Right lung (tissue), 5 donors: ENCODE measurements around the gene TRABD2A. TPM values are rescaled to one million over a fixed set of nuclear protein-coding genes. Genes with fewer than 3 reads are reported as not detected.
"Not testable (repeated sequence)": the region's sequence is repeated elsewhere in the genome, so short reads cannot be mapped to it uniquely, and the experiment has no call there.

ENCODE experiments used
- DNase-seq, 2 donors: peaks; one replicate each; pipeline ENCODE4 v3.0.0-alpha.2; 2013
- polyA plus RNA-seq, 5 donors: library from polyadenylated mRNA; unstranded; fragments of 120-200 nt; gene quantifications; one replicate each; pipeline versions ENCODE4 v1.2.1 to v1.2.3, GENCODE V29; 2013; ENCODE audit warnings: inconsistent platforms in 1 of 5, low replicate concordance in 1 of 5; ENCODE audit not compliant: insufficient read length in 5 of 5, insufficient read depth in 1 of 5

The TRABD2A gene
- polyA plus RNA-seq, 5 donors, result 14.0 to 24.7 (median 22.5) TPM

DNA sequence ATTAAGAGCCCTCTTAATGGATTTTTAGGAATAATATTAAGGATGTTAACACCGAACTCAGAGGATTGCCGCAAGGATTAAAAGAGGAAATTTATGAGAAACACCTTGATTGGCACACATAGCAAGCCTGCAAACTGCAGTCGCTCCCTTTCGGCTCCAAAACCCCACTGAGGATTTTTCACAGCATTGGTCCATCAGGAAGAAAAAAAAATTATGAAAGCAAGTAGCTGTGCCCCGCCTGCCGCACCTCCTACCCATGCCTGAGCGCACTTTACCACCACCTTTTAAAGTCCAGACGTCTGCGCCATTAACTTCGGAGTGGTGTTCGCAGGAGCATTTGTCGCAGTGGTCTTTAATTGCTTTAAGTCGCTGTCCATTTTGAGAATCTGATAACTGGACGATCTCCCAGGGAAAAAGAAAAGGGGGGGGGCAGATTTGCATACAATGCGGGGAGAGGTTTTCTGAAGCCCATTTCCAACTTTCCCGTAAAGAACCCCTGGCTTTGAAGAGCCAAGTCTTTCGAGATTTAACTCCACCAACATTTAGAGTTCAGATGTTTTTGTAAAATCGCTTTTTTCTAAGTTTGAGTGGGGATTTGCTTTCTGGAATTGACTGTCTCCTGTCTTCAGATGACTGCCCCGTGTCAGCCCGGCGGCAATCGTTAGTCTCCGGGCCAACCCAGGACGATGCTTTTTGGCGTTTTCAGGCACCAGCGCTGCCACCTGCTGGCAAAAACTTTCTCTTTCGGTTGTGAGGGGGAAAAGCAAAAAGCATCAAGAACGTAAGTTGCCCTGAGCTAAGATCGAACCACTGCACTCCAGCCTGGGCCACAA, 913 bp upstream of the TRABD2A start:
- DNase-seq, result peak; percentile 67 to 78

DNA sequence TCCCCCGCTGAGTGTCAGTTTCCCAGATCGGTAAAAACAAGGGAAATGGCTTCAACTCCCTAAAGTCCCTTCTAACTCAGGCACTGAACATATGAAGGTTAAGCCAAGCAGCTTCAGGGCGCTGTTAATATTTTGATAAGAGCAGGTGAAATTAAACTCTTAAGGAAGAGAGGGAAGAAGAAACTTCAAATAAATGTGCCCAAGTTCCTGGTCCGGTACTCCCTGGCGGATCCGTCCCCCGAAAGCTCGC, 564 bp downstream of the TRABD2A start:
- peak in 1 of 2 donors; percentile 8 for DNase-seq

DNA sequence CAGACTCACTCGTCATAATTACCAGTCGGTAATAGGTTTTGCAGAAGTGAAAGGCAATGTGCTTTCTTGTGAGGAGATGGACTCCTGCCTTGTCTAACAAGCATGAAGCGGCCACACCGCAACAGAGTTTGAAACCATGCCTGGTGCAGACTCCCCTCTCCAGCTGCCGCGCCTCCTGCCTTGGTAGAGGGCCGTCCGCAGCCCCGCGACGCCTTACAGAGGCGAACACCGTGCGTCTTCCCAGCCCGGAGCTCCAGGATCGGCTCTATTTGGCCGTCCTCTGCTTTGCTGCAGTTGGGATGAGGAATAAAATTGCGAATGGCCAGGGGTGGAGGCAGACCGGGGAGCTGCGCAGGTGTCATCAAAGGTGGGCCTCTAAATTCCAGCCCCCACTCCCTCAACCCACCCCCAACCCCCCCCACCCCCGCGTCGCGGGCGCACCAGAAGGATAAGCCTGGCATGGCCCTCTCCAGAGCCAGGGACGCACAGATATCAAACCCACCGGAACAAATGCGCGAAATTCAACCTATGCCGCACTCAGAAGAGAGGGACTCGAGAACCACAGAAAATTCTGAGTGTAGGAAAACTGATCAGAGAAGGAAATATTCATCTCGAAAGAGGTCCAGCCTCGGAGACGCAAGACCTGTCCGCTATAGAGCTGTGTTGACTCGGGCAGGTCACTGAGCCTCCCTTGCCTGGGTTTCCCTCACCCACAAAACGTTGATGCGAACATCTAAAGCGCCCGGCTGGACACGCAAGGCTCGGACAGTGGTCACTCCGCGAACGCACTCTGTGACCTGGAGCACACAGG, 1.1 kb downstream of the TRABD2A start:
- DNase-seq, result peak in 1 of 2 donors; percentile 8

DNA sequence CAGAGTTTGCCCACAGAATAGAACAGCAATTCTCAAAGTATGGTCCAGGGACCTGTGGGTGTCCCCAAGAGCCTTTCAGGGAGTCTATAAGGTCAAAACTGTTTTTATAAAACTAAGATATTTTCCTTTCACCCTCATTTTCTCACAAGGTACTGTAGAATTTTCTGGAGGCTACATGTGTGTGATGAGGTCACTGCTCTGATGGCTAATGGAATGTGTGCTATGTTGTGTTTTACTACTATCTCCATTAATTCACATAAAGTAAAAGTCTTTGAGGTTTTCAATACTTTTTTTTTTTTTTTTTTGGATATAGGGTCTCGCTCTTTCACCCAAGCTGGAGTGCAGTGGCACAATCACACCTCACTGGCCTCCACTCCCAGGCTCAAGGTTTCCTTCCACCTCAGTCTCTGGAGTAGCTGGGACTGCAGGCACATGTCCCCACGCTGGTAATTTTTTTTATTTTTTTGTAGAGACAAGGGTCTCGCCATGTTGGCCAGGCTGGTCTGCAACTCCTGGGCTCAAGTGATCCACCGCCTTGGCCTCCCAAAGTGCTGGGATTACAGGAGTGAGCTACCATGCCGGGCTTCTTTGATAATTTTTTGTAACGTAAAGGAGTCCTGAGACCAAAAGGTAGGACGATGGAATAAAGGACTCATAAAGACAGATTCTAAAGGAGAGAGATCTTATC, 1.8 kb downstream of the TRABD2A start:
- DNase-seq, result no peak

DNA sequence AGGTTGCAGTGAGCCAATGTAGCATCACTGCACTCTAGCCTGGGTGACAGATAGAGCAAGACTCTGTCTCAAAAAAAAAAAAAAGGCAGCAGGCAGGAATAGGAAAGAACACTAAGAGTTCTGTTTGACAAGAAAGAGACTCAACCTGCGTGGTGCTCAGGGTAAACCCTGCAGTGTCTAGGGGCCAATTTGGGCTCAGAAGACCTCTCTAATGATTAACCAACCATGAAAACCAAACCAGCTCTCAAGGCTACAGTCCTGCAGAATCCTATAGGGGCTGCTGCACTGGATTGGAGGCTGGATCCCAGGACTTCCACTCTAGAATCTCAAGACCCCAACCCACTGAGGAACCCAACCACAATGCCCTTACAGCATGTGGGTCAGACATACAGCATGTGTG, 2.4 kb downstream of the TRABD2A start:
- DNase-seq, result no peak

DNA sequence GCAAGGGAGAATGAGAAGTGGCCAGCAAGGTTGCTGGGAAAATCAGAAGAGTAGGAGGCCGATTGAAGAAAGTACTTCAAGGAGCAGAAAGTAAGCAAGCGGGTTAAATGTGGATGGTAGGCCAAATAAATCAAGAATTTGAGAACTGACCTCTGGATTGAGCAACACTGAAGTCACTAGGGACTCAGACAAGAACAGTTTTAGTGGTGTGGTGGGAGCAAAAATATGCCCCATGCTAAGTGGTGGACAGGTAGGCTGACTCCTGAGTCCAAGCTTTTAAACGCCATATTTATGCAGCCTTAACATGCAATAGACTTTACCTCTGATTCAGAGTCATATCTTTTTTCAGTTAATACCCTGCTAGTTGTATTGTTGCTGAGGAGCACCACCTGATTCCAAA, 4.5 kb downstream of the TRABD2A start:
- DNase-seq, result no peak

DNA sequence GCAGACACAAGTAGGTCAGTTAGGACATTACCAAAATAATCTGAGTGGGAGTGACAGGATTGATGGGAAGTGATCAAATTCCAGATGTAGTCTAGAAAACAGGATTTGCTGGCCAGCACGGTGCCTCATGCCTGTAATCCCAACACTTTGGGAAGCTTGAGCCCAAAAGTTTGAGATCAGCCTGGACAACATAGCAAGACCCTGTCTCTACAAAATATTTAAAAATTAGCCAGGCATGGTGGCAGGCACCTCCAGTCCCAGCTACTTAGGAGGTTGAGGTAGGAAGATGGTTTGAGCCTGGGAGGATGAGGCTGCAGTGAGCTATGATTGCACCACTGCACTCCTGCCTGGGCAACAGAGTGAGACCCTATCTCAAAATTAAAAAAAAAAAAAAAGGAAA, 5.3 kb downstream of the TRABD2A start:
- DNase-seq, result not testable (repeated sequence)

DNA sequence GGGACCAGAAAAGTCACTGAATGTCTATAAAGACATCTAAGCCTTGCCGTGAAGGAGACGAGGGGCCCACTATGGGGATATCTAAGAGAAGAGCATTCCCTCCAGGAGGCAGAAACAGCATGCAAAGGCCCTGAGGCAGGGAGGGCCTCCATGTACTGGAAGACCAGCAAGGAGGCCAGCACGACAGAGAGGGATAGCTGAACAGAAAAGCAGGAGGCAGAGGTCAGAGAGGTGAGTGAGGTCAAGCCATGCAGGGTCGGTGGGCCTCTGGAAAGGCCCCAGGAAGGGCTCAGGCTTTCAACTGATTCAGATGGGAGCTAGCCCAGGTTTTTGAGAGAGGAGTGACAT, 5.7 kb downstream of the TRABD2A start:
- DNase-seq, result no peak

DNA sequence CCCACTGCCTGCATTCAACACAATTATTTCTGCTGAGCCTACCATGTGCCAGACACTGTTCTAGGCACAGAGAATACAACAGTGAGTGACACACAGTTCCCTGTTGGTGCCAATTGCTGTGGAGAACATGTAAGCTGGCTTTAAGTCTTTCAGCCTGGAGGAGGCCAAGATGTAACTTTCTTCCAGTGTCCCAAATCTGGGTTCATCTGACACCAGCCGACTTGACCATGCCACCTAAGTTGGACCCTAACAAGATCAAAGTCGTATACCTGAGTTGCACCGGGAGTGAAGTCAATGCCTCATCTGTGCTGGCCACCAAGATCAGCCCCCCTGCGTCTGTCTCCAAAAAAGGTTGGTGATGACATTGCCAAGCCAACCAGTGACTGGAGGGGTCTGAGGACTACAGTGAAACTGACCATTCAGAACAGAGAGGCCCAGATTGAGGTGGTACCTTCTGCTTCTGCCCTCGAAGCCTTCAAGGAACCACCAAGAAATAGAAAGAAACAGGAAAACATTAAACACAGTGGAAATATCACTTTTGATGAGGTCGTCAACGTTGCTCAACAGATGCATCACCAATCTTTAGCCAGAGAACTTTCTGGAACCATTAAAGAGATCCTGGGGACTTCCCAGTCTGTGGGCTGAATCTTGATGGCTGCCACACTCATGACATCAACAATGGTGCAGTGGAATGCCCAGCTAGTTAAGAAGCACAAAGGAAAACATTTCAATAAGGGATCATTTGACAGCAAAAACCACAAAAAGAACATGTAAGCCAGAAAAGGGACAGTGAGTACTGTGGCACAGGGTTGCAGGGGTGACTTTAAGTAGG, 6.3 kb downstream of the TRABD2A start:
- DNase-seq, result no peak

DNA sequence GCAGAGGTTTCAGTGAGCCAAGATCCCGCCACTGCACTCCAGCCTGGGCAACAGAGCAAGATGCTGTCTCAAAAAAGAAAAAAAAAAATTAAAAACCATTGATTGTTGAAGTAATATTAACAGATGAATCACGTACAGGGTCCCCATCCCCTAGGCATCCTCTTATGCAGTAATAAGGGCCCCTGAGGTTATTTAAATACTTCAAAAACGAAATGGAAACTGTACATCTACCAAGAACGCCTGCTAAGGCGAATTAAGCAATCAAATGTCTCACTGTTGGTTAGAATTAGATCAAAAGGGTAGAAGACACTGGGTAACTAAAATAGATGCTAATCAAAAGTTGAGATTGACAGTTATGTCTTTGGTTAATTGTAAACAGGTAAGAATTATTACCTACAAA, 7.5 kb downstream of the TRABD2A start:
- no peak for DNase-seq

DNA sequence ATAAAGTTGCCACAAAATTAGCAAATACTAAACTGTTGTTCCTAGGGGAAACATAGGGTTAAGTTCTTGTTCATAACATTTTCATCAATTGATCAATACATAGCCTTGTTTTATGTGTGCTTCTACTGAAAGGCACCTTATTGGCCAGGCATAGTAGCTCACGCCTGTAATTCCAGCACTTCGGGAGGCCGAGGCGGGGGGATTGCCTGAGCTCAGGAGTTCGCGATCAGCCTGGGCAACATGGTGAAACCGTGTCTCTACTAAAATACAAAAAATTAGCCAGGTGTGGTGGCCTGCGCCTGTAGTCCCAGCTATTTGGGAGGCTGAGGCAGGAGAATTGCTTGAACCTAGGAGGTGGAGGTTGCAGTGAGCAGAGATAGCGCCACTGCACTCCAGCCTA, 8.2 kb downstream of the TRABD2A start:
- not testable (repeated sequence) for DNase-seq

DNA sequence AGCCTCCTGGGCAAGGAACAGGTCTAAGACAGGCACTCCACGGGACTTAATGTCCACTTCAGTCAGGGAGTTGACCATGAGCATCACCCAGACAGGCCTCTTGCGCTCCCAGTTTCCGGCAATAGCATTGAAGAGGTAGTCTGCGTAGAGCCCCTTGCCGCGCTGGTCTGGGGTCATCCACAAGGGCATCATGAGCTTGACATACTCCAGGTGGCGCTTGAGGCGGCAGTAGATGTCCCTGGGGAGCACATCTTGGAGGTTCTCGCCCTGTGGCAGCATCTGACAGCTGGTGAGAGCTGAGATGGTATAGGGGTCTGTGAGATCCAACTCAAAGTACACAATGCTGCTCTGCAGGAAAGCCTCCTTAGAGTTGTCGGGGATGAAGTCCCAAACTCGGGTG, 10.6 kb downstream of the TRABD2A start:
- no peak for DNase-seq

DNA sequence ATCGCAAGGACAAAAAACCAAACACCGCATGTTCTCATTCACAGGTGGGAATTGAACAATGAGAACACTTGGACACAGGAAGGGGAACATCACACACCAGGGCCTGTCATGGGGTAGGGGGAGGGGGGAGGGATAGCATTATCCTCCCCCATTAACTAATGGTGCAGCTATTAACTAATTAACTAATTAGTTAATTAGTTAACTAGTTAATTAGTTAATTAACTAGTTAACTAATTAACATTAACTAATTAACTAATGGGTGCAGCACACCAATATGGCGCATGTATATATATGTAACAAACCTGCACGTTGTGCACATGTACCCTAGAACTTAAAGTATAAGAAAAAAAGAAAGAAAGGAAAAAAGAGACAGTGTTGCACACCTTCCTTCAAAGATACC, 12.6 kb downstream of the TRABD2A start:
- not testable (repeated sequence) for DNase-seq

DNA sequence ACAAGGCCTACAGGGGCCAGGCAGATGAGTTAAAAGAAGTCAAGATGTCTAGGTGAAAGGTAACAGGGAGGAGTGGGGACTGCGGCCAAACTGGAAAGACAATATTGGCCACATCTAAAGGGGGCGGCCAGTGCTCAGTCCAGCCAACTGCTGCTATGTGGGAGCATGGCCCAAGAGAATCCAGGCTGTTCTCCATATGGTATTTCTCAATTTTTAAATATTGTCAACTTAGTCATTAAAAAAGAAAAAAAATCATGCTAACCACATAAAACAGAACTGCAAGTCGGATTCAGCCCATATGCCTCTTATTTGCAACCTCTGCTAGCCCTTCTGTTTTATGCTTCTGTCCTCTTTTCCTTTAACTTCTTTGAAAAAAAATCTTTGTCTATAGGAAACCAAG, 14.8 kb downstream of the TRABD2A start:
- DNase-seq, result no peak

DNA sequence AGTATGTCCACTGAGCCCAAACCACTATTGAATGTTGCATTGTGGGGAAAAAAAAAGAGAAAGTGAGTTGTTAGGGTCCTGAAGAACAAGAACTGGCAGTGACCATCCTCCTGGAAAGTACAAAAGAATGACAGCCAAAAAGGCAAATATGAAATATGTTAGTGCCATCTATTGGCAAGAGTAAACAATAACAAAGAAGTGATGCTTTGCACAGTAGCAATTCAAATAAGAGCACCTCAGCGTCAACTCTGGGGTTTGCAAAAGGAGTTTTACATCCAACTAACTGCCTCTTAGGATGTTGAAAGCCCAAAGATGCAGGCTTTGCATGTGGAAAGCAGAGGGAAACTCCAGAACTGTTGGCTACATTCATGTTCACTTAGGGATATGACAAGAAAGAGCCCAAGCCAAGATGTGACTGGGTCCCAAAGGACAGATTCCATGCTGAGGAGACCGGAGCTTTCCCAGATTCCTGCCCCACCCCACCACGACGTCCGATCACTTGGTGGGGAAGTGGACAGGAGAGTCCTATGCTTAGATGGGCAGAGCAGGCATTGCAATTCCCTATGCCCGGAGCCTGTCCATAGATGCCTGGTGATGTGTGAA, 15.6 kb downstream of the TRABD2A start:
- no peak for DNase-seq

DNA sequence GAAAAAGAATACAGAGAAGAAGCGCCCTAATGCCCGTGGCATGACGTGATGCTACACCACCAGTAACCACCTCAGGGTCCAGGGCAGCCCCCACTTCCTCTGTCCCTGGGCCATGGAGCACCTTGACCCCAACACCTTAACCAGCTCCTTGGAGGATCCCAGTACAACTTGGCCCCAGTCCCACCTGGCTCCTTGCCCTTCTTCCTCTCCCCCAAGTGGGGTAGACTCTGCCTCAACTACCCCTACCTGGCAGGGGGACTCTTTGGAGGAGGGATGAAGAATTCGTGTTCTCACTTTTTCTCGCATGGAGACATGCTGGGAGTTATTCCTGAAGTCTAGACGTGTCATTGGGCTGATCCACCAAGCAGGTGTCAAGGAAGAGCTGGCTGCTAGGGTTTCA, 18.9 kb downstream of the TRABD2A start:
- DNase-seq, result no peak

DNA sequence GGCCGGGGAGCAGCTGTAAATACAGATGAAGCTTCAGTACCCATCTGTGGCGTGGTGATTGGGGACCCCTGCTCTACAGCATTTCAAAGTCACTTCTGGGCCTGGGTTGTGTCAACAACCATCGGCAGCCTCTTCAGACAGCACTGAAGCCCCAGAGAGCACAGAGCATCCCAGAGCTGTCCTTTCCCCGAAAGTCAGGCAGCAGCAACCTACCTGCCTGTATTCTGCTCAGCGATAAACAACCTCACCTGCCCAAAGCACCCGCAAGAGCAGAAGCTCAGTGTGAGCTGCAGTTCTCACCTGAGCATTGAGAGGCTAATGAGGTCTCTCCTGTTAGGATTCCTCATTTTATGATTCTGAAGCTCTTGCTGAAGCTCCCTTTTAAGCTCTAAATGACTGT, 19.3 kb downstream of the TRABD2A start:
- DNase-seq, result no peak

DNA sequence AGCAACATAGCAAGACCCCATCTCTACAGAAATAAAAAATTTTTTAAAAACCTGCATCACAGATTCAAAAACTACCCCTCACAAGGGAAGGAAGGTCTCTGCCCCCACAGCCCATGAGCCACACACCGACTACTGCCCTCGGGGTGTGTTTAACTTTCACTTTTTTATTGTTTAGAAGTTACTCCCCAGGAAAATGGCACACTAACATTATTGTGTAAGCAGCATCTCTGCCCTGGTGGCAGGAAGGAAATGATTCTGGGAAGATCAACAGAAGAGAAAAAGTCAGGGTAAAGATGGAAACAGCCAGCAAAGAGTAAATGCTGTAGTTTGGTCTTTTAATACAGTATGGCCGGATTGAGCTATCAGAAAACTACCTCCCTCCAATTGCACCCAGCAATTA, 21.9 kb downstream of the TRABD2A start:
- no peak for DNase-seq

DNA sequence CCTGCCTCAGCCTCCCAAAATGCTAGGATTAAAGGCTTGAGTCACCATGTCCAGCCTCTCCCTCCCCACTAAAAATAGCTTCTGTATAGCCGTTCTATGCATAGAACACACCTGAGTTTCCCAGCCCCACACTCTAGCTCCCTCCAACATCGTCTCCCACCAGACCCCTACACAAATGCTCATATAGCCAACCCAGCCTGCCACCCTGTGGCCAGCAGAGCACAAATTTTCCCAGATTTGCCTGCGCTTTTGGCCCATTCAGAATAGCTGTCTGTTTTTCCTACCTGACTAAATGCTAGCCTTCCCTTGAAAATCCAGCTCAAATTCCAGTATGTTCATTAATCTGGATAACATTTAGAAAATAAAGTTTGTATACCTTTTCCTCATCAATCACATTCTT, 22.8 kb downstream of the TRABD2A start:
- no peak for DNase-seq

DNA sequence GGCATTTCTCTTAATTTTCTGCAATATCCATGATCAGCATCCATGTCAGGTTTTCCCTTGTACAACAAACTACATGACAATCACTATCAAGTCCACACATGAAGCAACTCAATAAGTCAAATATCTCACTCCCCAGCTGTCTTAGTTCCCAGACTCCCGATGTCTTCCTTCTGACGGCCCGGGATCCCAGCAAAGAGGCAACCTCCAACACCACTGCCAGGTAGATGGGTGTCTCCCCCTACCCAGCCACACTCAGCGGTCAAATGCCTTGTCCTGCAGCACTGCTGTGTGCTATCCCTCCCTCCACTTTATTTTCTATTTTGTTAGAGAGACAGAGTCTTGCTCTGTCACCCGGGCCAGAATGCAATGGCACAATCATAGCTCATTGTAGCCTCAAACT, 23.3 kb downstream of the TRABD2A start:
- no peak for DNase-seq

DNA sequence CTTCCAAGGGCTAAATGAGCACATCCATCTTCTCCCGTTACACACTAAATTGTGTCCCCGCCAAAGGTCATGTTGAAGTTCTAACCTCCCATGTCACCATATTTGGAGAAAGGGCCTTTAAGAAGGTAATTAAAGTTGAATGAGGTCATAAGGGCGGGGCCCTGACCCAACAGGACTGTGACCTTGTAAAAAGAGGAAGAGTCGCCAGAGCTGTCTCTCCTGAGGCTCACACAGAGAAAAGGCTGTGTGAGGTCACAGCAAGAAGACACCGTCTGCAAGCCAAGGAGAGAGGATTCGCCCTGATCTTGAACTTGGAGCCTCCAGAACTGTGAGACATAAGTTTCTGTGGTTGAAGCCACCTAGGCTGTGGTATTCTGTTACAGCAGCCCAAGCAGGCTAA, 24.1 kb downstream of the TRABD2A start:
- no peak for DNase-seq

DNA sequence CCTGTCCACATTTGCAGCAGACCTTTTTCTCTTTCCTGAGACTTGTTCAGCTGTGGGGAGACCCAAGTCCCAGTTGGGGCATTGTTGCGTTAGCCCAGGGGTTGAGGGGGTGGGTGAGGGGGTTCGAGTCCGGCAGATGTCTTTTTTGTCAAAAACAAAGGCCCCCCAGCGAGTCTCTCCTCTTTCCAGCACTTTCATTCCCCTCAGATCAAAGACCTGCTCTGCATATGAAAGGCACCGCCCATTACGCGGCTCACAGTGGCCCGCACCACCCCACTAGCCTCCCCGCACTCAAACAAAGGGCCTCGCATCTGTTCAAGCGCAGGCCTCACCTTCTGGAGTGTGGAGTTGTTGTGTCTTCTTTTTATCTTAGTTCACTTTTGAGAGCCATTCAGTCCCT, 25.2 kb downstream of the TRABD2A start:
- DNase-seq, result no peak
